Liver (tissue), 9 donors: ENCODE results near the gene CRACDL. TPM values are rescaled to one million over a fixed set of nuclear protein-coding genes. Genes with fewer than 3 reads are reported as not detected.

Experiments
- DNase-seq: peaks from one replicate; pipeline ENCODE4 v3.0.0-alpha.2; 2017; ENCODE audit warnings: low spot score
- H3K27ac ChIP-seq, 2 donors: one replicate each; pipeline ENCODE4 v1.7.0; 2013; ENCODE audit warnings: inconsistent platforms in 2 of 2, low read length in 2 of 2, control low read depth in 1 of 2, low read depth in 1 of 2, mild to moderate bottlenecking in 1 of 2
- H3K27me3 ChIP-seq, 4 donors: one replicate each; pipeline versions ENCODE4 v1.6.1 to v1.7.0; 2013; ENCODE audit warnings: low read length in 3 of 4, inconsistent platforms in 1 of 4, mild to moderate bottlenecking in 1 of 4, moderate library complexity in 1 of 4; ENCODE audit not compliant: control insufficient read depth in 4 of 4, insufficient read depth in 4 of 4
- H3K36me3 ChIP-seq, 4 donors: one replicate each; pipeline versions ENCODE4 v1.6.1 to v1.7.0; 2013; ENCODE audit warnings: low read length in 3 of 4, mild to moderate bottlenecking in 3 of 4, low read depth in 1 of 4, moderate library complexity in 1 of 4; ENCODE audit not compliant: control insufficient read depth in 4 of 4, insufficient read depth in 3 of 4
- H3K4me1 ChIP-seq, 4 donors: one replicate each; pipeline versions ENCODE4 v1.6.1 to v1.7.0; 2013; ENCODE audit warnings: low read length in 3 of 4, mild to moderate bottlenecking in 3 of 4, moderate library complexity in 1 of 4; ENCODE audit not compliant: control insufficient read depth in 4 of 4, insufficient read depth in 4 of 4
- H3K4me3 ChIP-seq, 3 donors: one replicate each; pipeline versions ENCODE4 v1.6.1 to v1.7.0; 2013; ENCODE audit warnings: low read length in 3 of 3, control low read depth in 1 of 3, low read depth in 1 of 3, mild to moderate bottlenecking in 1 of 3
- H3K9ac ChIP-seq, 2 donors: one replicate each; pipeline ENCODE4 v1.7.0; 2013; ENCODE audit warnings: low read length in 2 of 2, mild to moderate bottlenecking in 2 of 2, moderate library complexity in 2 of 2, control low read depth in 1 of 2, low read depth in 1 of 2
- H3K9me3 ChIP-seq, 4 donors: one replicate each; pipeline versions ENCODE4 v1.6.1 to v1.7.0; 2013; ENCODE audit warnings: low read length in 3 of 4; ENCODE audit not compliant: control insufficient read depth in 4 of 4
- ATF3 ChIP-seq: IDR thresholded peaks from 2 replicates; pipeline ENCODE4 v1.6.1; 2016; ENCODE audit warnings: antibody characterized with exemption
- EGR1 ChIP-seq, 2 donors: IDR thresholded peaks; 2 replicates each; pipeline ENCODE4 v1.6.1; 2016 to 2018; ENCODE audit warnings: antibody characterized with exemption in 2 of 2, low read depth in 2 of 2
- FOXA1 ChIP-seq: IDR thresholded peaks from 2 replicates; pipeline ENCODE4 v1.6.1; 2016; ENCODE audit warnings: antibody characterized with exemption
- FOXA2 ChIP-seq: IDR thresholded peaks from 2 replicates; pipeline ENCODE4 v1.6.1; 2016; ENCODE audit warnings: antibody characterized with exemption
- GABPA ChIP-seq, 2 donors: IDR thresholded peaks in 1 of 2; conservative IDR thresholded peaks in 1 of 2; 2 replicates each; pipeline ENCODE4 v1.6.1; 2016; ENCODE audit warnings: antibody characterized with exemption in 2 of 2, mild to moderate bottlenecking in 1 of 2, moderate library complexity in 1 of 2
- HNF4A ChIP-seq, 2 donors: conservative IDR thresholded peaks; 2 replicates each; pipeline ENCODE4 v1.6.1; 2016; ENCODE audit warnings: antibody characterized with exemption in 2 of 2, mild to moderate bottlenecking in 2 of 2
- HNF4G ChIP-seq: IDR thresholded peaks from 2 replicates; pipeline ENCODE4 v1.6.1; 2016; ENCODE audit warnings: antibody characterized with exemption
- JUND ChIP-seq, 2 donors: IDR thresholded peaks; 2 replicates each; pipeline ENCODE4 v1.6.1; 2016; ENCODE audit warnings: antibody characterized with exemption in 2 of 2
- NR2F2 ChIP-seq: IDR thresholded peaks from 2 replicates; pipeline ENCODE4 v1.6.1; 2016; ENCODE audit warnings: antibody characterized with exemption
- RAD21 ChIP-seq, 2 donors: IDR thresholded peaks; 2 replicates each; pipeline ENCODE4 v1.6.1; 2016; ENCODE audit warnings: antibody characterized with exemption in 2 of 2, mild to moderate bottlenecking in 2 of 2
- RXRA ChIP-seq, 2 donors: IDR thresholded peaks; 2 replicates each; pipeline ENCODE4 v1.6.1; 2017 to 2018; ENCODE audit warnings: antibody characterized with exemption in 2 of 2, mild to moderate bottlenecking in 1 of 2
- SP1 ChIP-seq: IDR thresholded peaks from 2 replicates; pipeline ENCODE4 v1.6.1; 2018; ENCODE audit warnings: antibody characterized with exemption, mild to moderate bottlenecking
- TAF1 ChIP-seq: conservative IDR thresholded peaks from 2 replicates; pipeline ENCODE4 v1.6.1; 2016; ENCODE audit warnings: antibody characterized with exemption, mild to moderate bottlenecking
- YY1 ChIP-seq: IDR thresholded peaks from 2 replicates; pipeline ENCODE4 v1.6.1; 2016; ENCODE audit warnings: antibody characterized with exemption, mild to moderate bottlenecking
- WGBS: extraction: QIAGEN DNeasy Blood & Tissue Kit; methylation state at CpG from one replicate; pipeline ENCODE4 v1.1.7; 2013; 5-methylcytosine and 5-hydroxymethylcytosine counted together
- polyA plus RNA-seq, 2 donors: library from polyadenylated mRNA; stranded (reverse) in 1 of 2; unstranded in 1 of 2; fragments of 200-250 nt in 1 of 2; fragments of >200 nt in 1 of 2; fragmentation: Nextera tagmentation in 1 of 2; extraction: Ambion mirVana in 1 of 2; gene quantifications; one replicate each; pipeline versions ENCODE4 v1.2.1 to v1.2.3, GENCODE V29; 2013 to 2015
- total RNA-seq, 2 donors: library from RNA; depleted of rRNA; stranded (reverse); fragments of >200 nt; gene quantifications; one replicate each; pipeline ENCODE4 v1.2.3, GENCODE V29; 2014
- TF ChIP-seq, protein P1 (sequence below): IDR thresholded peaks from 2 replicates; pipeline ENCODE4 v1.6.1; 2016; ENCODE audit warnings: antibody characterized with exemption
- TF ChIP-seq, protein P2 (sequence below): IDR thresholded peaks from 2 replicates; pipeline ENCODE4 v1.6.1; 2016; ENCODE audit warnings: antibody characterized with exemption
- TF ChIP-seq, protein P3 (sequence below): IDR thresholded peaks from 2 replicates; pipeline ENCODE4 v1.6.1; 2016; ENCODE audit warnings: antibody characterized with exemption, mild to moderate bottlenecking
- TF ChIP-seq, protein P4 (sequence below): fragments of 150-350 bp; IDR thresholded peaks from 2 replicates; pipeline ENCODE4 v1.5.1; 2017; ENCODE audit warnings: improper control_type of control experiment, low read depth, low read length; ENCODE audit not compliant: missing input control
- donor health status: healthy.
- donor health status: healthy.
- donor health status: healthy.
- donor health status: healthy.
- donor health status: healthy.

Gene CRACDL
- total and polyA plus RNA-seq, 4 donors, result 0.13 to 0.46 (median 0.29) TPM

DNA sequence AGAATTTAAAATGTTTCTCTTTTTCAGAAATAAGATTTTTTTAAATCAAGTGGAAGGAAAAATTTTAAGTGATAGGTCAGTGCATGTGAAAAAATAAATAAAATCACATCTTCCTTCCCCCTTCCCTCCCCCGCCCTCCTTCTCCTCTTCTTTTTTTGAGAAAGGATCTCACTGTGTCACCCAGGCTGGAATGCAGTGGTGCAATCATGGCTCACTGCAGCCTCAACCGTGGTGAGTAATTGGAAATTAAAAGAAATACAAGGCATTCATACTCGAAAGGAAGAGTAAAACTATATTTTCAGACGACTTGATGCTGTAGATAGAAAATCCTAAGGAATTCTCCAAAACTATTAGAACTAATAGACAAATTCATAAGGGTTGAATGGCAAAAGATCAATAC lies 16.9 kb upstream of the CRACDL start:
- Histone ChIP-seq H3K4me3 (no peak overlapping the region), H3K9ac (no peak overlapping the region), H3K9me3 (no peaks in the 10 kb centered on the region), H3K4me1 (peaks cover 0 to 1% (median 0%) of the 10 kb centered on the region in 4 donors), H3K27ac (no peak overlapping the region), H3K36me3 (no peaks in the 10 kb centered on the region), H3K27me3 (no peaks in the 10 kb centered on the region)
- DNase-seq, result no peak
- WGBS, result 70% methylated on average over 4 of the region's 4 CpGs
- TF ChIP-seq TAF1, result no peak
- TF ChIP-seq, protein P1, sequence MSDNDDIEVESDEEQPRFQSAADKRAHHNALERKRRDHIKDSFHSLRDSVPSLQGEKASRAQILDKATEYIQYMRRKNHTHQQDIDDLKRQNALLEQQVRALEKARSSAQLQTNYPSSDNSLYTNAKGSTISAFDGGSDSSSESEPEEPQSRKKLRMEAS, result no peak
- TF ChIP-seq, protein P2, sequence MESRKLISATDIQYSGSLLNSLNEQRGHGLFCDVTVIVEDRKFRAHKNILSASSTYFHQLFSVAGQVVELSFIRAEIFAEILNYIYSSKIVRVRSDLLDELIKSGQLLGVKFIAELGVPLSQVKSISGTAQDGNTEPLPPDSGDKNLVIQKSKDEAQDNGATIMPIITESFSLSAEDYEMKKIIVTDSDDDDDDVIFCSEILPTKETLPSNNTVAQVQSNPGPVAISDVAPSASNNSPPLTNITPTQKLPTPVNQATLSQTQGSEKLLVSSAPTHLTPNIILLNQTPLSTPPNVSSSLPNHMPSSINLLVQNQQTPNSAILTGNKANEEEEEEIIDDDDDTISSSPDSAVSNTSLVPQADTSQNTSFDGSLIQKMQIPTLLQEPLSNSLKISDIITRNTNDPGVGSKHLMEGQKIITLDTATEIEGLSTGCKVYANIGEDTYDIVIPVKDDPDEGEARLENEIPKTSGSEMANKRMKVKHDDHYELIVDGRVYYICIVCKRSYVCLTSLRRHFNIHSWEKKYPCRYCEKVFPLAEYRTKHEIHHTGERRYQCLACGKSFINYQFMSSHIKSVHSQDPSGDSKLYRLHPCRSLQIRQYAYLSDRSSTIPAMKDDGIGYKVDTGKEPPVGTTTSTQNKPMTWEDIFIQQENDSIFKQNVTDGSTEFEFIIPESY, result no peak
- no peak for TF ChIP-seq FOXA1
- no peak for TF ChIP-seq JUND (IDR thresholded peaks at IDR 0.05)

- no peak overlapping the region for H3K4me3 ChIP-seq
- H3K9ac ChIP-seq, result no peak overlapping the region
- no peak for DNase-seq
- no peaks in the 10 kb centered on the region for H3K27me3 ChIP-seq
- H3K9me3 ChIP-seq, result no peaks in the 10 kb centered on the region
- peaks cover 0 to 1% (median 0%) of the 10 kb centered on the region in 4 donors for H3K4me1 ChIP-seq
- H3K27ac ChIP-seq, result no peak overlapping the region
- 73% methylated on average over 5 of the region's 5 CpGs for WGBS
- no peak for TF ChIP-seq NR2F2
- TF ChIP-seq, protein P1, result no peak
- TF ChIP-seq RAD21 (IDR thresholded peaks at IDR 0.05), result no peak
- TF ChIP-seq FOXA2, result no peak
- no peak for TF ChIP-seq HNF4G
- no peak for TF ChIP-seq SP1
- TF ChIP-seq JUND (IDR thresholded peaks at IDR 0.05), result no peak
- TF ChIP-seq, protein P2, result no peak
- TF ChIP-seq HNF4A (conservative IDR thresholded peaks at IDR 0.05), result no peak
- TF ChIP-seq RXRA (IDR thresholded peaks at IDR 0.05), result no peak
- no peak for TF ChIP-seq EGR1 (IDR thresholded peaks at IDR 0.05; ENCODE audit: low read depth in 2 of 2)
- TF ChIP-seq FOXA1, result no peak
- no peak for TF ChIP-seq ATF3
- no peak for TF ChIP-seq YY1
- TF ChIP-seq GABPA (IDR thresholded peaks at IDR 0.05 in 1 of 2, conservative IDR thresholded peaks at IDR 0.05 in 1 of 2), result no peak
- TF ChIP-seq TAF1, result no peak
- TF ChIP-seq, protein P3, sequence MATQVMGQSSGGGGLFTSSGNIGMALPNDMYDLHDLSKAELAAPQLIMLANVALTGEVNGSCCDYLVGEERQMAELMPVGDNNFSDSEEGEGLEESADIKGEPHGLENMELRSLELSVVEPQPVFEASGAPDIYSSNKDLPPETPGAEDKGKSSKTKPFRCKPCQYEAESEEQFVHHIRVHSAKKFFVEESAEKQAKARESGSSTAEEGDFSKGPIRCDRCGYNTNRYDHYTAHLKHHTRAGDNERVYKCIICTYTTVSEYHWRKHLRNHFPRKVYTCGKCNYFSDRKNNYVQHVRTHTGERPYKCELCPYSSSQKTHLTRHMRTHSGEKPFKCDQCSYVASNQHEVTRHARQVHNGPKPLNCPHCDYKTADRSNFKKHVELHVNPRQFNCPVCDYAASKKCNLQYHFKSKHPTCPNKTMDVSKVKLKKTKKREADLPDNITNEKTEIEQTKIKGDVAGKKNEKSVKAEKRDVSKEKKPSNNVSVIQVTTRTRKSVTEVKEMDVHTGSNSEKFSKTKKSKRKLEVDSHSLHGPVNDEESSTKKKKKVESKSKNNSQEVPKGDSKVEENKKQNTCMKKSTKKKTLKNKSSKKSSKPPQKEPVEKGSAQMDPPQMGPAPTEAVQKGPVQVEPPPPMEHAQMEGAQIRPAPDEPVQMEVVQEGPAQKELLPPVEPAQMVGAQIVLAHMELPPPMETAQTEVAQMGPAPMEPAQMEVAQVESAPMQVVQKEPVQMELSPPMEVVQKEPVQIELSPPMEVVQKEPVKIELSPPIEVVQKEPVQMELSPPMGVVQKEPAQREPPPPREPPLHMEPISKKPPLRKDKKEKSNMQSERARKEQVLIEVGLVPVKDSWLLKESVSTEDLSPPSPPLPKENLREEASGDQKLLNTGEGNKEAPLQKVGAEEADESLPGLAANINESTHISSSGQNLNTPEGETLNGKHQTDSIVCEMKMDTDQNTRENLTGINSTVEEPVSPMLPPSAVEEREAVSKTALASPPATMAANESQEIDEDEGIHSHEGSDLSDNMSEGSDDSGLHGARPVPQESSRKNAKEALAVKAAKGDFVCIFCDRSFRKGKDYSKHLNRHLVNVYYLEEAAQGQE, result no peak
- TF ChIP-seq, protein P4, sequence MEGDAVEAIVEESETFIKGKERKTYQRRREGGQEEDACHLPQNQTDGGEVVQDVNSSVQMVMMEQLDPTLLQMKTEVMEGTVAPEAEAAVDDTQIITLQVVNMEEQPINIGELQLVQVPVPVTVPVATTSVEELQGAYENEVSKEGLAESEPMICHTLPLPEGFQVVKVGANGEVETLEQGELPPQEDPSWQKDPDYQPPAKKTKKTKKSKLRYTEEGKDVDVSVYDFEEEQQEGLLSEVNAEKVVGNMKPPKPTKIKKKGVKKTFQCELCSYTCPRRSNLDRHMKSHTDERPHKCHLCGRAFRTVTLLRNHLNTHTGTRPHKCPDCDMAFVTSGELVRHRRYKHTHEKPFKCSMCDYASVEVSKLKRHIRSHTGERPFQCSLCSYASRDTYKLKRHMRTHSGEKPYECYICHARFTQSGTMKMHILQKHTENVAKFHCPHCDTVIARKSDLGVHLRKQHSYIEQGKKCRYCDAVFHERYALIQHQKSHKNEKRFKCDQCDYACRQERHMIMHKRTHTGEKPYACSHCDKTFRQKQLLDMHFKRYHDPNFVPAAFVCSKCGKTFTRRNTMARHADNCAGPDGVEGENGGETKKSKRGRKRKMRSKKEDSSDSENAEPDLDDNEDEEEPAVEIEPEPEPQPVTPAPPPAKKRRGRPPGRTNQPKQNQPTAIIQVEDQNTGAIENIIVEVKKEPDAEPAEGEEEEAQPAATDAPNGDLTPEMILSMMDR, result no peak
- no peaks in the 10 kb centered on the region for H3K36me3 ChIP-seq
Observed at GRCh38 chr2:98948956-98949739, 13.1 kb upstream of the CRACDL start.
